RWPE2 (cell line): ENCODE data around the gene DNAH11.
"Not testable (repeated sequence)": the region's sequence is repeated elsewhere in the genome, so short reads cannot be mapped to it uniquely, and the experiment has no call there.

Experiments
- ATAC-seq: fragments of 200-7000 bp; cut with Tn5 transposase; 3 replicates; pipeline ENCODE4 v1.9.1; 2021; ENCODE audit warnings: low read depth
- DNase-seq: peaks from one replicate; pipeline ENCODE4 v3.0.0-alpha.2; 2020; ENCODE audit warnings: low spot score
- H3K27ac ChIP-seq: fragments of 450-650 bp; 2 replicates; pipeline ENCODE4 v1.5.1; 2017; ENCODE audit warnings: mild to moderate bottlenecking; ENCODE audit not compliant: poor library complexity, severe bottlenecking
- H3K27me3 ChIP-seq: fragments of 250-450 bp; sonication (Bioruptor Pico); 2 replicates; pipeline ENCODE4 v1.5.1; 2021; ENCODE audit warnings: mild to moderate bottlenecking, moderate library complexity; ENCODE audit not compliant: insufficient read depth, poor library complexity, severe bottlenecking
- H3K36me3 ChIP-seq: fragments of 250-450 bp; sonication (Bioruptor Pico); 2 replicates; pipeline ENCODE4 v1.5.1; 2020; ENCODE audit warnings: low read depth, mild to moderate bottlenecking, moderate library complexity
- H3K4me1 ChIP-seq: fragments of 250-450 bp; sonication (Bioruptor Pico); 2 replicates; pipeline ENCODE4 v1.5.1; 2021; ENCODE audit warnings: mild to moderate bottlenecking, moderate library complexity; ENCODE audit not compliant: insufficient read depth, poor library complexity, severe bottlenecking
- H3K4me3 ChIP-seq: fragments of 250-450 bp; sonication (Bioruptor Pico); 2 replicates; pipeline ENCODE4 v1.5.1; 2021; ENCODE audit warnings: mild to moderate bottlenecking, moderate library complexity; ENCODE audit not compliant: severe bottlenecking
- H3K9me3 ChIP-seq: fragments of 250-450 bp; sonication (Bioruptor Pico); 2 replicates; pipeline ENCODE4 v1.5.1; 2021; ENCODE audit warnings: mild to moderate bottlenecking, moderate library complexity; ENCODE audit not compliant: severe bottlenecking
- CTCF ChIP-seq: fragments of 450-650 bp; IDR thresholded peaks from one replicate; pipeline ENCODE4 v1.5.1; 2017; ENCODE audit warnings: mild to moderate bottlenecking, moderate library complexity; ENCODE audit not compliant: poor library complexity, severe bottlenecking

The DNAH11 gene

GRCh38 chr7:21851559-21851967 lies 308.7 kb downstream of the DNAH11 start:
- H3K27me3 ChIP-seq, result no peaks in the 10 kb centered on the region

GRCh38 chr7:21865631-21866204 lies 322.9 kb downstream of the DNAH11 start:
- not testable (repeated sequence) for H3K36me3 ChIP-seq, H3K4me1 ChIP-seq, H3K27ac ChIP-seq, H3K4me3 ChIP-seq, DNase-seq, ATAC-seq, H3K9me3 ChIP-seq, H3K27me3 ChIP-seq

More at GRCh38 chr7:21851559-21851967, 308.7 kb downstream of the DNAH11 start:
- no peaks in the 10 kb centered on the region for H3K4me1 ChIP-seq
- H3K36me3 ChIP-seq, result no peaks in the 10 kb centered on the region
- H3K9me3 ChIP-seq, result no peaks in the 10 kb centered on the region
- no peak for TF ChIP-seq CTCF
- no peak overlapping the region for H3K27ac ChIP-seq
- DNase-seq (no peak), ATAC-seq (no peak)
- H3K4me3 ChIP-seq, result no peak overlapping the region

- Histone ChIP-seq H3K9me3 (no peaks in the 10 kb centered on the region), H3K4me3 (no peak overlapping the region), H3K36me3 (no peaks in the 10 kb centered on the region), H3K27me3 (no peaks in the 10 kb centered on the region), H3K27ac (no peak overlapping the region), H3K4me1 (no peaks in the 10 kb centered on the region)
- ATAC-seq (no peak), DNase-seq (no peak)
- TF ChIP-seq CTCF, result no peak
Measured at GRCh38 chr7:21866731-21867130, 323.9 kb downstream of the DNAH11 start.

- Histone ChIP-seq H3K27me3 (no peaks in the 10 kb centered on the region), H3K9me3 (no peaks in the 10 kb centered on the region), H3K4me3 (no peak overlapping the region), H3K36me3 (no peaks in the 10 kb centered on the region), H3K27ac (no peak overlapping the region), H3K4me1 (no peaks in the 10 kb centered on the region)
- DNase-seq (no peak), ATAC-seq (no peak)
- TF ChIP-seq CTCF, result no peak
Measured at GRCh38 chr7:21867226-21867625, 324.4 kb downstream of the DNAH11 start.

- DNase-seq, result no peak
- no peaks in the 10 kb centered on the region for H3K4me1 ChIP-seq
Measured at GRCh38 chr7:21867816-21868575, 325.2 kb downstream of the DNAH11 start.

More at GRCh38 chr7:21867816-21868575, 325.2 kb downstream of the DNAH11 start:
- no peaks in the 10 kb centered on the region for H3K27me3 ChIP-seq
- no peaks in the 10 kb centered on the region for H3K9me3 ChIP-seq
- H3K27ac ChIP-seq, result no peak overlapping the region
- no peak for TF ChIP-seq CTCF
- no peaks in the 10 kb centered on the region for H3K36me3 ChIP-seq
- ATAC-seq, result no peak
- H3K4me3 ChIP-seq, result no peak overlapping the region
